ENCODE measurements around the gene MICAL3. TPM values are rescaled to one million over a fixed set of nuclear protein-coding genes. Genes with fewer than 3 reads are reported as not detected.
"Not testable (repeated sequence)": the region's sequence is repeated elsewhere in the genome, so short reads cannot be mapped to it uniquely, and the experiment has no call there.

Gene MICAL3
- total RNA-seq, 1 donor from 2014 or later = 47.5 TPM

GRCh38 chr22:18050065-18050464 lies 25.7 kb upstream of the MICAL3 start:
- no peak for TF ChIP-seq CTCF (conservative IDR thresholded peaks at IDR 0.05; ENCODE audit: low read depth, low read length)
- no peak for DNase-seq (ENCODE audit: low read depth)
- no peak overlapping the region for H3K4me3 ChIP-seq (ENCODE audit: low read depth, low read length)

GRCh38 chr22:18048441-18048898 lies 24.1 kb upstream of the MICAL3 start:
- TF ChIP-seq CTCF (conservative IDR thresholded peaks at IDR 0.05; ENCODE audit: low read depth, low read length) = no peak
- DNase-seq (ENCODE audit: low read depth) = no peak
- H3K4me3 ChIP-seq (ENCODE audit: low read depth, low read length) = no peak overlapping the region

GRCh38 chr22:18048041-18048440 lies 23.7 kb upstream of the MICAL3 start:
- H3K4me3 ChIP-seq (ENCODE audit: low read depth, low read length) = no peak overlapping the region
- no peak for TF ChIP-seq CTCF (conservative IDR thresholded peaks at IDR 0.05; ENCODE audit: low read depth, low read length)
- DNase-seq (ENCODE audit: low read depth) = no peak

GRCh38 chr22:18045794-18046193 lies 21.4 kb upstream of the MICAL3 start:
- TF ChIP-seq CTCF (conservative IDR thresholded peaks at IDR 0.05; ENCODE audit: low read depth, low read length) = no peak
- no peak overlapping the region for H3K4me3 ChIP-seq (ENCODE audit: low read depth, low read length)
- DNase-seq (ENCODE audit: low read depth) = no peak

GRCh38 chr22:18044548-18045271 lies 20.3 kb upstream of the MICAL3 start:
- no peak for DNase-seq (ENCODE audit: low read depth)
- no peak for TF ChIP-seq CTCF (conservative IDR thresholded peaks at IDR 0.05; ENCODE audit: low read depth, low read length)
- H3K4me3 ChIP-seq (ENCODE audit: low read depth, low read length) = no peak overlapping the region

GRCh38 chr22:18042685-18043084 lies 18.3 kb upstream of the MICAL3 start:
- no peak for TF ChIP-seq CTCF (conservative IDR thresholded peaks at IDR 0.05; ENCODE audit: low read depth, low read length)
- no peak for DNase-seq (ENCODE audit: low read depth)
- H3K4me3 ChIP-seq (ENCODE audit: low read depth, low read length) = no peak overlapping the region

GRCh38 chr22:18040898-18041297 lies 16.5 kb upstream of the MICAL3 start:
- not testable (repeated sequence) for DNase-seq (ENCODE audit: low read depth)

More at GRCh38 chr22:18040898-18041297, 16.5 kb upstream of the MICAL3 start:
- H3K4me3 ChIP-seq (ENCODE audit: low read depth, low read length) = not testable (repeated sequence)
